COR-L47 (cell line): ENCODE measurements around the gene SRPX2.

Source experiments
- DNase-seq: peaks from one replicate; lab custom pipeline; 2025; lab: John Stamatoyannopoulos, UW

Gene SRPX2

DNA sequence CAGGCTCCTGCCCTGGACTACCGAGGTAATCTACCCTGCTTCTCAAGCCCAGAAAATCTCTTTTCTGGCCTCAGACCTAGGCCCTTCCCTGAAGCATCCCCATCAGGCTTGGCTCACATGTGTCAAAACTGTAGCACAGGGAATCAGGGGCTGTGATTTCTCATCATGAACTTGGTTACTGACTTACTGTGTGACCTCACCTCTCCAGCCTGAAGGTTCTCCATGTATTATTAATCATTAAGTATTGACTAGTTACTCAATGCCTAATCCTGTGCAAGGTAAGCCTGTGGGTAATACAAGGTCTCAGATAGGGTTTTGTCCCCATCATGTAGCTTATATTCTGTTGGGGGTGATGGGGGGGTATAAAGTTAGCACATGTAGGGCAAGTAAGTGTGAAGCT is 6.8 kb downstream of the SRPX2 start:
- no peak for DNase-seq

DNA sequence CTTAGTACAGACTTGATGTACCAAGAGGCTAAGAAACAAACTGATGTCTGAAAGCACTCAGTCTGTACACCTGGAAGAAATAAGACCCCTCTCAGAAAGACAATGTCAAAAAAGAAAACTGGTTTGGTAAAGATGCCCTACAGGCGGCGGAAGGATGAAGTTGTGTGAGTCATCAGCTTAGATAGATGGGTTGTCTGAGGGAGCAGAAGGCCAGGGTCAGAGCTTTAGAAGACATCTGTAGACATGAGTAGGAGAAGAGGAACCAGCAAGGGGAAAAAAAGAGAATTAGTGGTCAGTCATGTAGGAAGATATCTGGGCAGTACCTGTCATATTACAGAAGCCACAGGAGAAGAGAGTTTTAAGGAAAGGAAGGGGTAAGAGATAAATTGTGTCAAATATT is 8.3 kb downstream of the SRPX2 start:
- DNase-seq = no peak

DNA sequence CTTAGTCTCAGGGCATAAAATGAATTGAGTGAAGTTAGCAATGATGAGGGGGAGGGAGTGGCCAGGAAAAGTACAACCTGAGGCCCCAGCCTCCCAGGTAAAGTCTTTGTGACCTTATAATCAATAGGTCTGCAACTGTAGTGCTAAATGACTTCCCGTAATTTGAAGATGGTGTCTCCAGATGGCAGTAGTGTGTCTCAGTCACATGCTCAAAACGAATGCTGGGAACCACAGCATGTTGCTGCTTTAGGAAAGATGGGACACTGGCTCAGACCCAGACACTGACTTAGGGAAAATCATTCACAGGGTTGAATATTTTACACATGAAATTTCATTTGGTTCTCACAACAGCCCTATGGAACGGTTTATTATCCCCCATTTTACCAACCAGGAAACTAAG is 10.3 kb downstream of the SRPX2 start:
- no peak for DNase-seq

DNA sequence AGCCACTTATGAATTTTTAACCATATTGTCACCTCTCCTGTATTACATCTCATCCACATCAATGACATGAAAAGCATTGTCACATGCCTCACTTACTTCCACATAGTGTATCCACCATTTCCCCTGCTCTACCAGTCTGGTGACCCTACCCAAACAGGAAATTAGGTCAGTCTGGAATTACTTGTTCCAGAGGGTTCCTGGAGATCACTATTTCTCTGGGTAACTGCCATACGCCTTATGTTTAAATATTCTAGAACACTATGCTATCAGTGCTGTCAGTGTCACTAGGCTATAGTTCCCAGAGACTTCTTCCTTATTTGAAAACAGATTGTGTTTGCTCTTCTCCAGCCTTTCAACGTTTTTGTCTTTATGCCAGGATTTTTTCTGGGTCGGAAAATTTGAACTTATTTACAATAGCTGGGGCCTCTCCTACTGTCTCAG is 15.0 kb downstream of the SRPX2 start:
- no peak for DNase-seq

DNA sequence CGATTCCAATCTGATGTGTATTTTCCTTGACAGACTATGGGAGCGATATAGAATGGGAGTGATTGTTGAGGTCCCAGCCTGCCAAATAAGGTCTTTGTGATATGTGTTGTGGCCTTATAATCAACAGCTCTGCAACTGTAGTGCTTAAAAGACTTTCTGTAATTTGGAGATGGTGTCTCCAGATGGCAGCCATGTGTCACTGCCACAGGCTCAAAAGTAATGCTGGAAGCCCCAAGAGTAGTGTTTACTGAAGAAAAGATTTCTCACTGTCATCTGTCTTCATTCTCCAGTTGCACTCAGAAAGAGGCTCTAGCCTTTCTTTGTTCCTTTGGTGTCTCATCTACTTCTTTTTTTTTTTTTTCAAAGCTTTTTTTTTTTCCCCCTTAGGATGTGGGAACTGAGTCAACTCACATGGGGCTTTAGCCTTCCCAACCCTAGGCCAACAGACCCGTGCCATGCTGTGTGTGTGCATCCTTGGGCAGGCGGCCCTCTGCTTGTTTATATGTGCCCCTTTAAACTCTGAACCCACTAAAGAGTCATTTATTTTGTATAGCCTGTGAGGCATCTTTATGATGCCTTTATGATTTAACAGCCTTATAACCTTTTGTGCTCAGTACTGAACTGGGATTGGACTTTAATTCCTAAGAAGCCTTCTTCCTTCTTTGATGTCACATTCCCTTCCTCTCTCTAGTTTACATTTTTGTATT is 15.6 kb downstream of the SRPX2 start:
- no peak for DNase-seq

DNA sequence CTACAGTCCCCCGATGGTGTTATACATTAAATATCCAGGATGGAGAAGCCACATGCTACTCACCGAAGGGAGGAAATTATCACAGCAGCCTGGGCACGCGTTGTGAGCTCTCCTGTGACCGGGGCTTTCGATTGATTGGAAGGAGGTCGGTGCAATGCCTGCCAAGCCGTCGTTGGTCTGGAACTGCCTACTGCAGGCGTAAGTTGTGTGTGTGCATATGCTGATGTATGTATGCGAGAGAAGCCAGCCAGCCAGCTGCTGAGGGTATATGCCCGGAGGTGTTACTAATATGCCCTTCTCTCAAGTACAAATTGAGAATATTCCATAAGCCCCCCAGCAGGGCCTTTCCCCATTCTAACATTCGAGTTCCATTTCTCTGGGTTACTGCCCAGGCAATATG is 18.2 kb downstream of the SRPX2 start:
- DNase-seq = no peak

DNA sequence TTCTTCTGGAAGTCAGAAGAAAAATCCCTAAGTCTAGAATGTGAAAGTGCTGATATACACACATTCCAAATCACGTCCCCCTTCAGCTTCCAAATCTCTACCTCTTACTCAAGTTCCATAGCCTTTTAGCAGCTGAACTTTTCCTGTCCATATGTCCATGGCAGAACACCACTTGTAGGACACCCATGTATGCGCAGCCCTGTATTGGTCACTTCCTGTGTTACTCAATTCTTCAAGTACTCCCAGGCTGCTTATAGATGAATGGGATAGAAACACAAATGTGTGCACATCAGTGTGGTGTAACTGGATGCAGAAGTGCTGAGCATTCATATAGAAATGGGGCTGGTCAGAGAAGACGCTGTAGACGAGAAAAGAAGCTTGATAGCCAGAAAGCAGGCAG is 18.8 kb downstream of the SRPX2 start:
- no peak for DNase-seq

DNA sequence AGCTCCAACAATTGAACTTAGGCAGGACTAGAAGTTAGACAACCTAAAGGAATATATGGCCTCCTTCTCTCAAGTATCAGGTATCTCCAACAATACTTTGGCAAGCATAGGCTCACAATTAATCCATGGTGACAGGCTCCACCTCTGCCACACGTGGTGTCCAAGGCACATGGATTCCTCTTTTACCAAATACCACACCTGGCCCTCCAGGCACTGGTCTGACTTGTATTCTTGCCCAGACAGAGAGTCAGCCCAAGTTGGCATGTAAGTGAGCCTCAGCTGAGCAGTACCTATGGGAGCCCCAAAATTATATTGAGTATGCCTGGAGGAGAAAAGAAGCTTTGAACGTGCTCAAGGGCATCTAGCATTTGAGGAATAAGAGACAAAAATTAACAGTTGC is 19.6 kb downstream of the SRPX2 start:
- DNase-seq = no peak

DNA sequence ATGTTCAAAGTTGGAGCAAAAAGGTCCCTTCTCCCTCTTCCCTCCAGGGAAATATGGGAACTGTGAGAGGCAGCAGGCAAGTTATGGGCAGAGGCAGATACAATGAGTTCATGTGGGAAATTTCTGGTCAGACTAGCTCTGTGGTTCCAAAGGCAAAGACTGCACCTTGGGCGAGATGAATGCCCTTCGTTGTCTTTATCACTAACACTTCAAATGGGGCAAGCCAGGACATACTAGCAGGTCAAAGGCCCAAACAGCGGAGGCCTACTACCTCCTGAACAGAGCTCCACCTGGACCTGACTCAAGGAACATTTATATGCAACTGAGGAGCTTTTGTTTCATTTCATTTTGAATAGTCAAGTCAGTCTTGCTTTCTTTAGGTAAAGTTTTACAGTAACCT is 29.0 kb downstream of the SRPX2 start:
- no peak for DNase-seq

DNA sequence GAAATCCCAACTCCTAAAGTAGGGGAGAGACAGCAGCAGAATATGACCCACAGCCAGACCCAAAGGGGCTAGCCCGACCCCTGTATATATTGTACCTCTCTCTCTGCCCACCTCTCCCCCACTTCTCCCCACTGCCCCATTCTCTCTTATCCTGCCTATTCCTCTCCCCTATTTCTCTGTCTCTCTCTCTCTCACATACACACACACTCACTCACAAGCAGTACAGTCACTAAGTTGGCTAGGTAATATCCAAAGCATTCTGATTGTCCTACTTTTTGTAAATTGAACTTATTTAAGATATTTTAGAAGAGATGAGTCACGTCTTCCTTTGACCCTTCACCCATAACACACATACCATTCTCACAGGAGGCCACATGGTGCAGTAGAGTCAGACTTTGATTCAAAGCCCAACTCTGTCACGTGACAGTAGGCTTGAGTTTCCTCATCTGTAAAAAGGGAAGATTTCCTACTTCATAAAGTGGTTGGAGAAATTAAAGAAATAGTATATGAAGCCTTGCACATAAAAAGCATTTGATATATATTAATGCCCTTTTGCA is 29.5 kb downstream of the SRPX2 start:
- no peak for DNase-seq

DNA sequence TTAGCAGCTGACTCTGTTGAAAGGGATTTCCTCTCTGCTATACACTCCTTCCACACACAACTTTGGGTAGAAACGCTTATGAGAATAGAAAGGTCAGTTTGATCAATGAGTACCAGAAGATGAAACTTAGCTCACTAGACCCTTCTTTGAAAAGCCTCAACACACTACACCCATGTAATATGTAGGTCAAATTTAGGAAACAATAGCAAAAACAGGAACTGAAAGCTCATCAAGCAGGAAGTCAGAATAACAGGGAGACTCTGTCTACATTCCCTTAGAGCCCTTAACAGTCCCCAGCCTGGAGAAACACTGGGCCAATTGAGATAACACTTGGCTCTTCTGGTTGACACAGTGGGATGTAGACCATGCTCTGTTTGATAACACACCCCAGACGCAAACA is 30.7 kb downstream of the SRPX2 start:
- no peak for DNase-seq

DNA sequence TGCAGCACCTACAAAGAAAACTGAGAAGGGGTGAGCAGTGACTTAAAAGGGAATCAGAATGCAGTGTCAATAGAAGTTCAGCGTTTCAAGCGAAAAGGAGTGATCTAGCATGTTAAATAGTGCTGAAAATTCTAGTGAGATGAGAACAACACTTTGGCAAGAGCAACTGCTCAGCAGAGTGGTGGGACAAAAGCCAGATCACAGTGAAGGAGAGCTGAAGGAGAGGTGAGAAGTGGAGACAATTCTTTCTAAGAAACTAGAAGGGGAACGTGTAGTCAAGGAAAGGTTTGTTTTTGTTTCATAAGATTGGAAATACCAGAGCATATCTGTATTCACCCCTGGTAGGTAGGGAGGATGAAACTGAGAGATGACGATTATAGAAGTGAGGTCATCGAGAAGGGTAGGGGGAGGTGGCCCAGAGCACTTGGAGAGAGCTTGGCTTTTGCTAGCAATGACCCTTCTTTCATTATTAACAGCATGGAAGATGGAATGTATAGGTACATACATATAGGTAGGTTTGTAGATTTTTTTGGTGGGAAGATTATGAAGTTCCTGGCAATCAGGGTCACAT is 33.7 kb downstream of the SRPX2 start:
- DNase-seq = no peak

DNA sequence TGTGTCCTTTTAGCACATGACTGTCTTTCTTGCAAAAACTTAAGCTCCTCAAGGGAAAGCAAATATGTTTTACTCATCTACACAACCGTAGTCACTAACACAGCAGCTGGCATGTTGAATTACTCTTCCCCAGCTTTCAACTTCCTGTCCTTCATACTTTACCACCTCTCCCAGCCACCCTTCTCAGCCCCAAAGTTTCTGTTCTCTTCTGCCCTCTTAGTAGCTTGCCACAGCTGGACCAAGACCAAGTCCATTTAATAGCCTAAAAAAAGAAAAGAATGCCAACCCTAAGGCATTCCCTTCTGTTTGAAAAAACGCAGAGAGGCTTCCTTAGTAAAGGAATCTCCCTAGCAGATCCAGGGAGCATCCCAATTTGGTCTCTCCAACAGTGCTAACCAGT is 36.8 kb downstream of the SRPX2 start:
- no peak for DNase-seq

DNA sequence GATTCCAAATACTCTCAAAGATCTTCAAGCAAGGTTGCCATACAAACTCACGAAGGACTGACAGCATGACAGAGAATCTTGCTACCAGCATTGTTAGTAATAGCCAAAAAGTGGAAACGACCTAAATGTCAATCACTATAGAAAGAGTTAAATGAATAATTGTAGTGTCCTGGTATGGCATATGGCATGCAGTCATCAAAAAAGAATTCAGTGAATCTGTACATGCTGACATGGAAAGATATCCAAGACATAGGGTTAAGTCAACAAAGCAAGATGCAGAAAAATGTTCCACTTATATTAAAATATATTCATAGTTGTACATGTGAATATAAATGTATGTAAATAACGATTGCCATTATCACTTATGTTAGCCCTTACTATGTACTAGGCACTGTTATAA is 37.6 kb downstream of the SRPX2 start:
- DNase-seq = no peak

DNA sequence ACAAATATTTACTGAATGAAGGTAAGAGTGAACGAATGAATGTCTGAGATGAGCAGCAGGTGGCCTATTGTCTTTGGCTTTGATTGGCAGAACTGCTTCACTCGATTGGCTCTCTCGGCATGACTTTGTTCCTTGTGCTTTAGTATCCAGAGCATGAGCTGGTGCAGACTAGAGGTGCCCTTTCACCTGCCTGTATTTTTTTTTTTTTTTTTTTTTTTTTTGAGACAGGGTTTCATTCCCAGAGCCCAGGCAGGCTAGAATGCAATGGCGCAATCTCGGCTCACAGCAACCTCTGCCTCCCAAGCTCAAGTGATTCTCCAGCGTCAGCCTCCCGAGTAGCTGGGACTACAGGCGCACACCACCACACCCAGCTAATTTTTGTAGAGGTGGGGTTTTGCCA is 38.9 kb downstream of the SRPX2 start:
- DNase-seq = no peak

DNA sequence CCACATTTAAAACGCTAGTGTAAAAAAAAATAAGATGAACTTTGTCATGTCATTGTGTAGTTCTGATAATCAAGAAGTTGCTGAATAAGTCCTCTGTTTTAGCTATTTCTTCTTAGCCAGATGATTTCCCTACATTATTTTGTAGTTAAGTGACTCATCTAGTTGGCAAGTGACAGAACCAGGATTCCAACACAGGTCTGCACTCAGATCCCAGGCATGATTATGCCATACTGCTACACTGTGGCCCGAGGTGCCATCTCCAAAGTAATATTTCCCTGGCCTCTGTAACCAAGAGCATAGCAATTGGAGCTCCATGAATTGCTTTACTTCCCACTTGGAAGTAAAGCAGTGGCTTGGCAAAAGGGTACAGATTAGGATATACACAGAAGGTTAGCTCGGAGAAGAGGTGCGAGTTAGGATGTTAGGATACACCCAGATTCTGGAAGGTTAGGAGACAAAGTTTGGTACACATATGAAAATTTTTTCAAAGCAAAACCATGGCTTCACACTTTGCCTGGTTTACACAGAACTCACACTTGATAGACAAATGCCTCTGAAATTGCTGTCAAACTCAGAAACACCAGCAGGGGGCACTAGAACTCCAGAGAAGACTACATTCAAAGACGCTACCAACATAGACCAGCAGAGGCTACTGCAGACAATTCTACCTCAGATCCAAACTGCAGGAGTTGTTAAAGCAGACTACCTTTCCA is 41.4 kb downstream of the SRPX2 start:
- DNase-seq = peak; percentile 27

DNA sequence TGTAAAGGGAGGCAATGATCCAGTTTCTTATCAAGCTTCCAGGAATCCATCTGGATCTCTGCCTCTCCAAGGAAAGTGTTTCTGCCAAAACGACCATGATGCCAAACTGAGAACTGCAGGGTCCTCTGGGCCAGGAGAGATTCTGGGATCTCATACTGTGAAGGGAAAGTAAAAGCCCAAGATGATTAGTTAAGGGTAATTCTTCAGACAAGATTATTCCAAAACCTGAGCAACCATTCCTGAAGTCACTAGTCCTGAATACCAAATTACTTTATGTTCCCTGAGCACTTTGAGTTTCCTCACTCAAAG is 42.0 kb downstream of the SRPX2 start:
- no peak for DNase-seq

DNA sequence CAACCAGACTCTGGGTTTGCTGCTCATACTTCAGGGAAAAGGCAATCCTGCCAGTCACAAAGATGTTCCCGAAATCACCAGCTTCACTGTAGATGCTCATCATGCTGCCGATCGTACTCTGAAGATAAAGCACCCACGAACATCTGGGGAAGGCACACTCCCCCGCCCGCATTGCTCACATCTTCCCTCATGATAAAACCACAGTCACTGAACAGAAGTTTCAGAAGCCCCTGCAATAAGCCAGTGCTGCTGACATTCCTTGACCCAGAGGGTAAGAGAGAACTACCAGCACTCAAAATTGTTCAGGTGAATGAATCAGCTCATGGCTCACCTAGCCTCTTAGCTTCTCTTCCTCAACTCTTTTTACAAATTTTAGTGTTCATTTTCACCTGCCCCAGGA is 43.1 kb downstream of the SRPX2 start:
- DNase-seq = no peak

DNA sequence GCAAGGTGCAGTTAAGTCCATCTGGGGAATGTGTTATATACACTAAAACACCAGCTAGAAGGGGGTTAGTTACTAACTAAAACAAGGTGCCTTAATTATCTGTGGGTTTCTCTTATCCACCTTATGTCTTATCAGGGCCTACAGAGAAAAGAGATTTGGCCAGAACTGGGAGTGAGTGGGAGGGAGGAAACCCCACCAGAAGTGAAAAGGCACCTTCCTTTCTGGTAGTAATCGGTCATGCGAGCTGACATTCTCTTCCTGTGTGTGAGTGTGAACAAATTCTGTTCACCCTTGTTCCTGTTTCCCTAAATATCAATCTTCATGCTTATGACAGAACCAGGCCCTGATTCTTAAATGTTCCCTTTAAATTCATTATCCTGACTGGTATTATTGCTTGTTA is 43.5 kb downstream of the SRPX2 start:
- DNase-seq = no peak

DNA sequence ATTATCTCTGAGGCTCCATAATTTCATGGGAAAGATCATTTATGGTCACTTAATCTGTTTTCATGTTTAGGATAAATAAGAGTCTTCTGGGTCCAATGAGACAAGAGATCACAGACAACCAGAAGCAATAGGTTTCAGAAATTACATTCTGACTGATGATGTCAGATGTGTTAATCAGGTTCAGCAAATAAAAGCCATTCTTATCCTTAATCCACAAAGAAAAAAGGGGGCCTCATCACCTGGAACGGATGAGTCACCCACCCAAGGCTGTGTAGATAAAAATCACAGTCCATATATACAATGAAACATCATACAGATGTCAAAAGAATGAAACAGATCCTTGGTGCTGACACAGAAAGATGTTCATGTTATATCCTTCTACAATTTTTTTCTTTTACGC is 51.3 kb downstream of the SRPX2 start:
- no peak for DNase-seq

DNA sequence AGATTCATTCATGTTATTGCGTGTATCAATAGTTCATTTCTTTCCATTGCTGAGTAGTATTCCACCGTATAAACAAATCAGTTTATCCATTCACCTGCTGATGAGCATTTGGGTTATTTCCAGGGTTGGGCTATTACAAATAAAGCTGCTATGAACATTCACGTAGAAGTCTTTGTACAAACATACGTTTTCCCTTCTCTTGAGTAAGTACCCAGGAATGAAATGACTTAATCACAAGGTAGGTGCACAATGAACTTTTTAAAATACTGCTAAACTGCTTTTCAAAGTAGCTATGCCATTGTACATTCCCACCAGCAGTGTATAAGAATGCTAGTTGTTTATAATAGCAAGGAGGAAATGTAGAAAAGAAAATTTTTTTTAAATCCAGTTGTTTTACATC is 52.0 kb downstream of the SRPX2 start:
- no peak for DNase-seq

DNA sequence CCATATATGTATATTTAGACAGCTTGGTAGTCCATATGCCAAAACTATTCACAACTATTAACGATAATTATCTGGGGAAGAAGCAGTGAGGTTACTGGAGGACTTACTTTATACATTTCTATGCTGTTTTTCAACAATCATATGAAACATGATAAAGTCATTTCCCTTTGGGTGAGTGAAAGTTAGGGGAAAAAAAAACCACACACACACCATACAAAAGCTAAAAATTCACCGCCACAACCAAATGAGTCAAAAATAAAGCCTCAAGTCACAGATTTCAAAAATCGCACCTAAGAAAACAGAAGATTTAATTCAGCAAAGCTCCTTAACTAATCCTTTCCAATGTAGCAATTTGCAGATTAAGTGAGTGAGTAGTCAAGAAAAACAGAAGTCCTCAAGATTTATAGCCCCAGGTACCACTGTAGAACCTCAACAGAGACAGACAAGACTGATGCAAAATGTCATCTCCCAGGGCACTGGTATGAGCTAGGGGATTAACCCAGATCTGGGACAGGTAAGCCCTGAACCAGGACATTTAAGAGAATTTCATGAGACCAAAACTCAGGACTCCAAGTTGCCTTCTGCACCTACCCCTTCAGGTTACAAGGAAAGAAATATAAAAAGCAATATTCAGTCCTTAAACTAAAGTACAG is 52.8 kb downstream of the SRPX2 start:
- DNase-seq = no peak

DNA sequence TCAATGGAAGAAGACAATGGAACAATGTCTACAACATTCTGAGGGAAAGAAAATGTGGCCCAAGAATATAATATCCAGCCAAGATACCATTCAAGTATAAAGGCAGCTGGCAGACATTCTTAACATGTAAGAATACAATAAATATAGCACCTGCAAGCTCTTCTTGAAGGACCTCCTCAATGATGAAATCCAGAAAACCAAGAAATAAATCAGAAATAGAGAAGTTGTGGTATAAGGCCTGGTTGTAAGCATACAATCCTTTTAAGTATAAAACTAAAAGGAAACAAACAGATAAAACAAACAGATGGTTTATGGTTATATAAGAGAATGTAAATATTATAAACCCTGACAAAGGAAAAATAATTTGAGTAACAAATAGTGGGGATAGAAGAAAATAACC is 54.6 kb downstream of the SRPX2 start:
- DNase-seq = no peak
